Sigmoid colon (tissue), 4 donors: ENCODE measurements around the gene FDX1.

Experiments used
- EP300 ChIP-seq, 4 donors: sonication (generic); formaldehyde crosslinking; IDR thresholded peaks; one replicate each; pipeline ENCODE4 v1.6.1; 2017; ENCODE audit warnings: antibody characterized with exemption in 4 of 4
- TF ChIP-seq, protein P1 (sequence below), 4 experiments: fragments of 450-650 bp in 3 of 4; fragments of 200-600 bp in 1 of 4; IDR thresholded peaks; one replicate each; pipeline ENCODE4 v1.5.1; 2016 to 2019; ENCODE audit warnings: antibody characterized with exemption in 4 of 4, mild to moderate bottlenecking in 3 of 4, moderate library complexity in 2 of 4

DNA sequence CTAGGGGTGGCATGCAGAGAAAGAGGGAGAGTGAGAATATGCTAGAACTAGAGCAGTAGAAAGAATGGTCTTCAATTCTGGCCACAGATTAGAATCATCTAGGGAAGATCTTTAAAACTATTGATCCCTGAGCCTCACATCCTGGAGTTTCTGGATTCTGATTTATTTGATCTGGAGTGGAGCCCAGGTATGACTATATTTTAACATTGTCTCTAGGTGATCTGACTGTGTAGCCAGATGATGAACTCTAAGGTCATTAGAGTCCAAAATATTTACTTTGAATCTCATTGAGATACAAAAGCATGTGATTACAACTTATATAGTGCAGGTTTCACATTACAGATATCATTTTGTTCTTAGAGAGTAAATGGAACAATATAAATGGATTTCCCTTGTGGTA lies 79.7 kb downstream of the FDX1 start:
- TF ChIP-seq, protein P1, sequence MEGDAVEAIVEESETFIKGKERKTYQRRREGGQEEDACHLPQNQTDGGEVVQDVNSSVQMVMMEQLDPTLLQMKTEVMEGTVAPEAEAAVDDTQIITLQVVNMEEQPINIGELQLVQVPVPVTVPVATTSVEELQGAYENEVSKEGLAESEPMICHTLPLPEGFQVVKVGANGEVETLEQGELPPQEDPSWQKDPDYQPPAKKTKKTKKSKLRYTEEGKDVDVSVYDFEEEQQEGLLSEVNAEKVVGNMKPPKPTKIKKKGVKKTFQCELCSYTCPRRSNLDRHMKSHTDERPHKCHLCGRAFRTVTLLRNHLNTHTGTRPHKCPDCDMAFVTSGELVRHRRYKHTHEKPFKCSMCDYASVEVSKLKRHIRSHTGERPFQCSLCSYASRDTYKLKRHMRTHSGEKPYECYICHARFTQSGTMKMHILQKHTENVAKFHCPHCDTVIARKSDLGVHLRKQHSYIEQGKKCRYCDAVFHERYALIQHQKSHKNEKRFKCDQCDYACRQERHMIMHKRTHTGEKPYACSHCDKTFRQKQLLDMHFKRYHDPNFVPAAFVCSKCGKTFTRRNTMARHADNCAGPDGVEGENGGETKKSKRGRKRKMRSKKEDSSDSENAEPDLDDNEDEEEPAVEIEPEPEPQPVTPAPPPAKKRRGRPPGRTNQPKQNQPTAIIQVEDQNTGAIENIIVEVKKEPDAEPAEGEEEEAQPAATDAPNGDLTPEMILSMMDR (IDR thresholded peaks at IDR 0.05) = no peak
- no peak for TF ChIP-seq EP300 (IDR thresholded peaks at IDR 0.05)
